B cell (primary cell): ENCODE data around the gene SBK2. TPM values are rescaled to one million over a fixed set of nuclear protein-coding genes. Genes with fewer than 3 reads are reported as not detected.

Source experiments
- ATAC-seq: fragments of 200-7000 bp; cut with Tn5 transposase; one replicate; pipeline ENCODE4 v1.10.0; 2021; ENCODE audit warnings: low read depth, mild to moderate bottlenecking, moderate number of reproducible peaks, moderate library complexity
- CTCF ChIA-PET: fragments of 350-600 bp; sonication (Branson Sonifier 250); formaldehyde crosslinking; loops from one replicate; lab custom pipeline; 2021; ENCODE audit warnings: antibody characterized with exemption, inconsistent platforms; lab: Charles Lee
- POLR2A ChIA-PET: fragments of 350-600 bp; sonication (Branson Sonifier 250); formaldehyde crosslinking; loops from one replicate; lab custom pipeline; 2021; ENCODE audit warnings: antibody characterized with exemption; lab: Charles Lee
- DNase-seq: peaks from one replicate; pipeline ENCODE4 v3.0.0; 2013
- H2AFZ ChIP-seq: 2 replicates; pipeline ENCODE4 v1.6.1; 2012; ENCODE audit warnings: mild to moderate bottlenecking, low read depth, low read length; ENCODE audit not compliant: insufficient read depth, poor library complexity, severe bottlenecking
- H3K27ac ChIP-seq, 2 donors: 1 replicate in 1 of 2; 2 replicates in 1 of 2; pipeline ENCODE4 v1.5.1; 2012 to 2013; ENCODE audit warnings: low read length in 2 of 2, mild to moderate bottlenecking in 2 of 2, moderate library complexity in 1 of 2
- H3K27me3 ChIP-seq, 4 experiments: fragments of 200-600 bp in 1 of 4; sonication (generic) in 1 of 4; replicated peaks in 1 of 4; 1 replicate in 2 of 4; 2 replicates in 2 of 4; pipeline versions ENCODE4 v1.6.1 to v1.7.0; 2013 to 2016; ENCODE audit warnings: low read length in 3 of 4, mild to moderate bottlenecking in 2 of 4, mixed read lengths in 1 of 4, moderate library complexity in 1 of 4; ENCODE audit not compliant: insufficient read depth in 4 of 4, control insufficient read depth in 3 of 4; ENCODE audit errors: control extremely low read depth in 1 of 4
- H3K36me3 ChIP-seq, 2 experiments: replicated peaks in 1 of 2; 1 replicate in 1 of 2; 2 replicates in 1 of 2; pipeline versions ENCODE4 v1.6.1 to v1.7.1; 2013; ENCODE audit warnings: low read length in 1 of 2; ENCODE audit not compliant: insufficient read depth in 2 of 2, control insufficient read depth in 1 of 2; ENCODE audit errors: control extremely low read depth in 1 of 2, extremely low read depth in 1 of 2
- H3K4me1 ChIP-seq, 2 donors: fragments of 200-600 bp in 1 of 2; sonication (generic) in 1 of 2; 1 replicate in 1 of 2; 2 replicates in 1 of 2; pipeline versions ENCODE4 v1.5.1 to v1.6.1; 2013 to 2017; ENCODE audit warnings: low read length in 2 of 2; ENCODE audit not compliant: control insufficient read depth in 2 of 2, insufficient read depth in 2 of 2
- H3K4me2 ChIP-seq: replicated peaks from 2 replicates; pipeline ENCODE3; 2012; ENCODE audit warnings: mild to moderate bottlenecking, low read depth, low read length; ENCODE audit not compliant: poor library complexity, severe bottlenecking
- H3K4me3 ChIP-seq, 5 experiments: fragments of 200-600 bp in 1 of 5; sonication (generic) in 1 of 5; 1 replicate in 3 of 5; 2 replicates in 2 of 5; pipeline versions ENCODE4 v1.5.1 to v1.7.0; 2011 to 2016; ENCODE audit warnings: low read length in 4 of 5, mild to moderate bottlenecking in 4 of 5, low read depth in 2 of 5, control low read depth in 1 of 5, moderate library complexity in 1 of 5; ENCODE audit not compliant: insufficient read depth in 1 of 5; ENCODE audit errors: control extremely low read depth in 1 of 5, extremely low read depth in 1 of 5
- H3K79me2 ChIP-seq: fragments of 200-600 bp; sonication (generic); one replicate; pipeline ENCODE4 v1.6.0; 2016; ENCODE audit warnings: low read length; ENCODE audit not compliant: control insufficient read depth, insufficient read depth
- H3K9ac ChIP-seq: fragments of 200-600 bp; sonication (generic); 2 replicates; pipeline ENCODE4 v1.6.1; 2017; ENCODE audit warnings: mild to moderate bottlenecking, low read length, moderate library complexity
- H3K9me3 ChIP-seq, 3 donors: one replicate each; pipeline versions ENCODE4 v1.6.1 to v1.7.1; 2013; ENCODE audit warnings: low read length in 2 of 3; ENCODE audit not compliant: control insufficient read depth in 2 of 3, insufficient read depth in 1 of 3; ENCODE audit errors: control extremely low read depth in 1 of 3
- H4K20me1 ChIP-seq: 2 replicates; pipeline ENCODE4 v1.6.0; 2012; ENCODE audit warnings: mild to moderate bottlenecking, low read length; ENCODE audit not compliant: insufficient read depth, control insufficient read depth, poor library complexity, severe bottlenecking
- H3K27ac Mint-ChIP-seq: one replicate; pipeline ENCODE4 v1.8.0; 2021; ENCODE audit warnings: mixed read lengths
- H3K27me3 Mint-ChIP-seq: one replicate; pipeline ENCODE4 v1.8.0; 2021; ENCODE audit warnings: mixed read lengths
- H3K4me1 Mint-ChIP-seq: one replicate; pipeline ENCODE4 v1.8.0; 2021; ENCODE audit warnings: mixed read lengths
- H3K4me3 Mint-ChIP-seq: one replicate; pipeline ENCODE4 v1.8.0; 2021; ENCODE audit warnings: mixed read lengths
- H3K9me3 Mint-ChIP-seq: one replicate; pipeline ENCODE4 v1.8.0; 2022; ENCODE audit warnings: mixed read lengths; ENCODE audit not compliant: insufficient read depth
- CTCF ChIP-seq: fragments of 200-600 bp; IDR thresholded peaks from one replicate; pipeline ENCODE4 v1.8.0; 2022; ENCODE audit warnings: antibody characterized with exemption, mild to moderate bottlenecking
- EZH2 ChIP-seq: IDR thresholded peaks from 2 replicates; pipeline ENCODE4 v1.6.1; 2012; ENCODE audit warnings: borderline replicate concordance, low read depth, mild to moderate bottlenecking, moderate library complexity, low read length; ENCODE audit not compliant: insufficient read depth, poor library complexity, severe bottlenecking
- WGBS: methylation state at CpG from one replicate; pipeline ENCODE4 v1.1.5; 2013; ENCODE audit warnings: missing lambda C conversion rate; ENCODE audit not compliant: insufficient coverage; 5-methylcytosine and 5-hydroxymethylcytosine counted together
- intact Hi-C: fragments of 100-400 bp; cut with micrococcal nuclease; formaldehyde crosslinking; loops from one replicate; pipeline ENCODE4 v1.10.0; 2022
- polyA plus RNA-seq: library from polyadenylated mRNA; depleted of rRNA; stranded (reverse); fragments of >200 nt; gene quantifications from 2 replicates; pipeline ENCODE4 v1.2.3, GENCODE V29; 2012
- total RNA-seq, 2 donors: library from RNA; stranded (reverse); fragments of 120-200 nt in 1 of 2; gene quantifications; 1 replicate in 1 of 2; 2 replicates in 1 of 2; pipeline versions ENCODE4 v1.2.3 to v1.2.4, GENCODE V29; 2013 to 2022

SBK2 gene
- total and polyA plus RNA-seq, 2 donors (not counting 1 experiment from before 2014, with no cell fraction given) = not detected

- DNase-seq (no peak), ATAC-seq (no peak)
- WGBS = 78% methylated on average over 12 of the region's 21 CpGs
- no peak for TF ChIP-seq EZH2
- TF ChIP-seq CTCF = no peak
- ChIA-PET CTCF (no interaction called here), POLR2A (no interaction called here)
- no peaks in the 10 kb centered on the region for H4K20me1 ChIP-seq
- H3K27ac ChIP-seq = no peak overlapping the region
- no peak overlapping the region for H3K4me2 ChIP-seq
- Mint-ChIP-seq H3K27ac (no peak overlapping the region), H3K9me3 (no peaks in the 10 kb centered on the region), H3K27me3 (peaks cover 8% of the 10 kb centered on the region), H3K4me1 (peaks cover 7% of the 10 kb centered on the region), H3K4me3 (no peak overlapping the region)
- no peak overlapping the region for H2AFZ ChIP-seq
- H3K79me2 ChIP-seq = no peaks in the 10 kb centered on the region
- H3K4me1 ChIP-seq = peaks cover 0 to 8% of the 10 kb centered on the region in 2 donors
- intact Hi-C loops = no loop called here
- H3K9ac ChIP-seq = no peak overlapping the region
- H3K27me3 ChIP-seq = peaks cover 0 to 35% (median 2%) of the 10 kb centered on the region in 4 experiments
- H3K36me3 ChIP-seq = no peaks in the 10 kb centered on the region
- no peaks in the 10 kb centered on the region for H3K9me3 ChIP-seq
- H3K4me3 ChIP-seq = no peak overlapping the region
Observed at GRCh38 chr19:55489711-55490477, 47.0 kb downstream of the SBK2 start.

DNA sequence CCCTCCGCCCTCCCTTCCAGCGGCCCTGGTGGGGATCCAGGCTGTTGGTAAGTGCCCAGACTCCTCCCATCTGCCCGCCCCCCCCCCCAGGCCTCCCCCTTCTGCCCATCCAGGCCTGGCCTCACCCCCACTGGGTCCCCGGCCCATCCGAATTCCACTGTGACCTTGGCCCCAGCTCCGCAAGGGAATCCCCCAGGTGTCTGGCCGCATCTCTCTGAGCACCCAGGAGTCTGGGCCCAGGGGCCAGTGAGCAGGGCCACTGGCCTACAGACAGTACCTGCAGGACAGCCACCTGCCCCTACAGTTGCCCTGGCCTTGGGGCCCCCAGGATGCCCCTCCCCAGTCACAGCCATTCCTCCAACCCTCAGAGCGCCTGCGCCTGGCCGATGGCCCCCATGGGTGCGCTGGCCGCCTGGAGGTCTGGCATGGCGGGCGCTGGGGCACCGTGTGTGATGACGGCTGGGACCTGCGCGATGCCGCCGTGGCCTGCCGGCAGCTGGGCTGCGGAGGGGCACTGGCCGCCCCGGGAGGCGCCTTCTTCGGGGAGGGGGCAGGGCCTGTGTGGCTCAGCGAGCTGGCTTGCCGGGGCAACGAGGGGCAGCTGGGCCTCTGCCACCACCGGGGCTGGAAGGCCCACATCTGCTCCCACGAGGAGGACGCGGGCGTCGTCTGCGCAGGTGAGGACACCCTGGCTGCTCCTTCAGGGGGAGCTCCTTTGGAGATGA lies 47.8 kb downstream of the SBK2 start:
- H3K4me2 ChIP-seq = no peak overlapping the region
- no peak for TF ChIP-seq CTCF
- no peak for TF ChIP-seq EZH2
- POLR2A ChIA-PET = interaction anchor here (0.6 kb wide), 2 partner anchors 12 to 161 kb away, joined by 8 to 11 read pairs; no protein-coding TSS in a partner anchor
- no peak overlapping the region for H3K4me3 ChIP-seq
- peaks cover 8% of the 10 kb centered on the region for H3K27me3 Mint-ChIP-seq
- no peak overlapping the region for H3K4me3 Mint-ChIP-seq
- H3K4me1 ChIP-seq = peaks cover 5 to 14% of the 10 kb centered on the region in 2 donors
- peaks cover 0 to 34% (median 2%) of the 10 kb centered on the region in 4 experiments for H3K27me3 ChIP-seq
- ATAC-seq (no peak), DNase-seq (no peak)
- intact Hi-C loops = no loop called here
- H3K9me3 ChIP-seq = no peaks in the 10 kb centered on the region
- 72% methylated on average over 35 of the region's 36 CpGs for WGBS
- H2AFZ ChIP-seq = no peak overlapping the region
- no peak overlapping the region for H3K9ac ChIP-seq
- no peaks in the 10 kb centered on the region for H3K36me3 ChIP-seq
- peaks cover 6% of the 10 kb centered on the region for H4K20me1 ChIP-seq
- no peak overlapping the region for H3K27ac Mint-ChIP-seq
- no peaks in the 10 kb centered on the region for H3K9me3 Mint-ChIP-seq
- no peaks in the 10 kb centered on the region for H3K79me2 ChIP-seq
- CTCF ChIA-PET = no interaction called here
- no peak overlapping the region for H3K27ac ChIP-seq
- H3K4me1 Mint-ChIP-seq = peaks cover 11% of the 10 kb centered on the region
